Epithelial cell of prostate (primary cell): ENCODE measurements around the gene TMC7.
A peak's percentile ranks its signal among the peaks of the same experiment; 100 is the strongest.

ENCODE experiments used
- DNase-seq: peaks from one replicate; pipeline ENCODE4 v3.0.0-alpha.2; 2011; ENCODE audit warnings: low read depth, low spot score
- H3K27ac ChIP-seq: fragments of 450-650 bp; 2 replicates; pipeline ENCODE4 v1.5.1; 2017; ENCODE audit warnings: mild to moderate bottlenecking

Gene TMC7

GRCh38 chr16:19085679-19086200 lies 102.0 kb downstream of the TMC7 start:
- no peak for DNase-seq
- no peak overlapping the region for H3K27ac ChIP-seq

- no peak for DNase-seq
- H3K27ac ChIP-seq = no peak overlapping the region
These were observed 102.8 kb downstream of the TMC7 start for GRCh38 chr16:19086322-19087199.

GRCh38 chr16:19088341-19088916 lies 104.7 kb downstream of the TMC7 start:
- H3K27ac ChIP-seq = no peak overlapping the region
- DNase-seq = no peak

- H3K27ac ChIP-seq = no peak overlapping the region
- no peak for DNase-seq
These were observed 105.7 kb downstream of the TMC7 start for GRCh38 chr16:19089410-19089955.

- no peak overlapping the region for H3K27ac ChIP-seq
- no peak for DNase-seq
These were observed 107.2 kb downstream of the TMC7 start for GRCh38 chr16:19090916-19091315.

GRCh38 chr16:19092653-19093410 lies 109.1 kb downstream of the TMC7 start:
- no peak for DNase-seq
- H3K27ac ChIP-seq = peak overlapping the region; percentile 42

- DNase-seq = no peak
- no peak overlapping the region for H3K27ac ChIP-seq
These were observed 110.2 kb downstream of the TMC7 start for GRCh38 chr16:19093631-19094541.

GRCh38 chr16:19094542-19095365 lies 111.0 kb downstream of the TMC7 start:
- H3K27ac ChIP-seq = no peak overlapping the region
- no peak for DNase-seq

GRCh38 chr16:19095654-19096053 lies 111.9 kb downstream of the TMC7 start:
- H3K27ac ChIP-seq = no peak overlapping the region
- no peak for DNase-seq

- no peak for DNase-seq
- no peak overlapping the region for H3K27ac ChIP-seq
These were observed 114.4 kb downstream of the TMC7 start for GRCh38 chr16:19098173-19098572.

- no peak overlapping the region for H3K27ac ChIP-seq
- no peak for DNase-seq
These were observed 118.6 kb downstream of the TMC7 start for GRCh38 chr16:19102187-19102872.

- DNase-seq = no peak
- no peak overlapping the region for H3K27ac ChIP-seq
These were observed 120.9 kb downstream of the TMC7 start for GRCh38 chr16:19104607-19105006.

GRCh38 chr16:19105131-19105530 lies 121.4 kb downstream of the TMC7 start:
- no peak overlapping the region for H3K27ac ChIP-seq
- no peak for DNase-seq

GRCh38 chr16:19105891-19106624 lies 122.3 kb downstream of the TMC7 start:
- no peak for DNase-seq

GRCh38 chr16:19106625-19107020 lies 122.9 kb downstream of the TMC7 start:
- DNase-seq = no peak
- H3K27ac ChIP-seq = peak overlapping the region; percentile 79

More at GRCh38 chr16:19105891-19106624, 122.3 kb downstream of the TMC7 start:
- H3K27ac ChIP-seq = no peak overlapping the region

GRCh38 chr16:19108409-19109287 lies 124.9 kb downstream of the TMC7 start:
- peak overlapping the region; percentile 79 for H3K27ac ChIP-seq
- no peak for DNase-seq
